Measurements from ENCODE around the gene GAREM1. TPM values are rescaled to one million over a fixed set of nuclear protein-coding genes. Genes with fewer than 3 reads are reported as not detected.
A peak's percentile ranks its signal among the peaks of the same experiment; 100 is the strongest.

The GAREM1 gene
- total RNA-seq, 1 donor from 2014 or later: 8.6 TPM

- Histone ChIP-seq H3K27ac (replicated peaks) (peak overlapping the region; percentile 26), H3K27me3 (ENCODE audit: low read depth) (no peaks in the 10 kb centered on the region), H3K4me3 (no peak overlapping the region), H3K36me3 (no peaks in the 10 kb centered on the region), H3K9me3 (replicated peaks) (no peaks in the 10 kb centered on the region), H3K4me1 (peaks cover 59% of the 10 kb centered on the region)
- no peak for TF ChIP-seq CTCF (IDR thresholded peaks at IDR 0.05; ENCODE audit: borderline replicate concordance)
- intact Hi-C loops (cut with micrococcal nuclease): no loop called here
- no peak for DNase-seq
Observed at GRCh38 chr18:32373995-32374394, 96.7 kb downstream of the GAREM1 start.

- Histone ChIP-seq H3K27ac (replicated peaks) (peak overlapping the region; percentile 26), H3K9me3 (replicated peaks) (no peaks in the 10 kb centered on the region), H3K36me3 (no peaks in the 10 kb centered on the region), H3K27me3 (ENCODE audit: low read depth) (no peaks in the 10 kb centered on the region), H3K4me3 (no peak overlapping the region), H3K4me1 (peaks cover 59% of the 10 kb centered on the region)
- no peak for TF ChIP-seq CTCF (IDR thresholded peaks at IDR 0.05; ENCODE audit: borderline replicate concordance)
- no peak for DNase-seq
- intact Hi-C loops (cut with micrococcal nuclease): no loop called here
Observed at GRCh38 chr18:32373505-32373904, 97.2 kb downstream of the GAREM1 start.

GRCh38 chr18:32372381-32373061 lies 98.2 kb downstream of the GAREM1 start:
- H3K27me3 ChIP-seq (ENCODE audit: low read depth): no peaks in the 10 kb centered on the region
- intact Hi-C loops (cut with micrococcal nuclease): no loop called here
- no peaks in the 10 kb centered on the region for H3K36me3 ChIP-seq
- no peak for TF ChIP-seq CTCF (IDR thresholded peaks at IDR 0.05; ENCODE audit: borderline replicate concordance)
- H3K4me1 ChIP-seq: peaks cover 61% of the 10 kb centered on the region
- H3K9me3 ChIP-seq (replicated peaks): no peaks in the 10 kb centered on the region
- H3K27ac ChIP-seq (replicated peaks): no peak overlapping the region
- H3K4me3 ChIP-seq: no peak overlapping the region
- no peak for DNase-seq

GRCh38 chr18:32372047-32372380 lies 98.7 kb downstream of the GAREM1 start:
- TF ChIP-seq CTCF (IDR thresholded peaks at IDR 0.05; ENCODE audit: borderline replicate concordance): no peak
- H3K36me3 ChIP-seq: no peaks in the 10 kb centered on the region
- no peaks in the 10 kb centered on the region for H3K27me3 ChIP-seq (ENCODE audit: low read depth)
- DNase-seq: no peak
- peaks cover 61% of the 10 kb centered on the region for H3K4me1 ChIP-seq
- no peaks in the 10 kb centered on the region for H3K9me3 ChIP-seq (replicated peaks)
- no peak overlapping the region for H3K27ac ChIP-seq (replicated peaks)
- no peak overlapping the region for H3K4me3 ChIP-seq
- intact Hi-C loops (cut with micrococcal nuclease): no loop called here

- H3K27me3 ChIP-seq (ENCODE audit: low read depth): no peaks in the 10 kb centered on the region
- H3K27ac ChIP-seq (replicated peaks): no peak overlapping the region
- TF ChIP-seq CTCF (IDR thresholded peaks at IDR 0.05; ENCODE audit: borderline replicate concordance): no peak
- peaks cover 61% of the 10 kb centered on the region for H3K4me1 ChIP-seq
- H3K4me3 ChIP-seq: no peak overlapping the region
- H3K9me3 ChIP-seq (replicated peaks): no peaks in the 10 kb centered on the region
- no peak for DNase-seq
- no peaks in the 10 kb centered on the region for H3K36me3 ChIP-seq
- intact Hi-C loops (cut with micrococcal nuclease): no loop called here
Observed at GRCh38 chr18:32371384-32371783, 99.3 kb downstream of the GAREM1 start.

Data from left ventricle myocardium inferior (tissue), 1 donor.